AG08395 (cell line): ENCODE results near the gene MYH10.
"Not testable (repeated sequence)": the region's sequence is repeated elsewhere in the genome, so short reads cannot be mapped to it uniquely, and the experiment has no call there.

Experiments used
- DNase-seq: peaks from one replicate; pipeline ENCODE4 v3.0.0; 2012; ENCODE audit warnings: mixed read lengths, low spot score

MYH10 gene

GRCh38 chr17:8630227-8630801, at the start of gene MYH10:
TSS of gene MYH10 (minus strand) at chr17:8630725. CDS start at chr17:8623246, 7,479 bp downstream.
- DNase-seq = no peak

GRCh38 chr17:8679126-8679525, 48.6 kb upstream of the MYH10 start:
- DNase-seq = no peak

DNA sequence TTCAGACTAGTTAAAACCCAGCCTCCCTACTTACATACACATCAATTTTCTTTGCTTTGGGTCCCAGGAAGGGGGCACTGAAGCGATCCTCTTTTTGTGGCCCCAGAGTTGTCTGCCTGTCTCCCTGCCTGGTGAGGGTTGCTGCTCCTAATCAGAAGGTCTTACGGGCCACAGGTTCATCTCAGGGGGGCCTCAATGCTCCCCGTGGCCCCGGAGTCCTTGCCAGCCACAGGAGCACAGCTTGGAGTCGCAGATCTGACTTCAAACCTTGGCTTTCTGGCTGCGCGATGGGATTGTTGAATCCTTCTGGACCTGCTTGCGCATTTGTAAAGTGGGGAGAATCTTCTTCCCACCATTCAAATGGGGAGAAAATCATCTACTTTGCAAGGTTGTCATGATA, 44.8 kb upstream of the MYH10 start:
- no peak for DNase-seq

DNA sequence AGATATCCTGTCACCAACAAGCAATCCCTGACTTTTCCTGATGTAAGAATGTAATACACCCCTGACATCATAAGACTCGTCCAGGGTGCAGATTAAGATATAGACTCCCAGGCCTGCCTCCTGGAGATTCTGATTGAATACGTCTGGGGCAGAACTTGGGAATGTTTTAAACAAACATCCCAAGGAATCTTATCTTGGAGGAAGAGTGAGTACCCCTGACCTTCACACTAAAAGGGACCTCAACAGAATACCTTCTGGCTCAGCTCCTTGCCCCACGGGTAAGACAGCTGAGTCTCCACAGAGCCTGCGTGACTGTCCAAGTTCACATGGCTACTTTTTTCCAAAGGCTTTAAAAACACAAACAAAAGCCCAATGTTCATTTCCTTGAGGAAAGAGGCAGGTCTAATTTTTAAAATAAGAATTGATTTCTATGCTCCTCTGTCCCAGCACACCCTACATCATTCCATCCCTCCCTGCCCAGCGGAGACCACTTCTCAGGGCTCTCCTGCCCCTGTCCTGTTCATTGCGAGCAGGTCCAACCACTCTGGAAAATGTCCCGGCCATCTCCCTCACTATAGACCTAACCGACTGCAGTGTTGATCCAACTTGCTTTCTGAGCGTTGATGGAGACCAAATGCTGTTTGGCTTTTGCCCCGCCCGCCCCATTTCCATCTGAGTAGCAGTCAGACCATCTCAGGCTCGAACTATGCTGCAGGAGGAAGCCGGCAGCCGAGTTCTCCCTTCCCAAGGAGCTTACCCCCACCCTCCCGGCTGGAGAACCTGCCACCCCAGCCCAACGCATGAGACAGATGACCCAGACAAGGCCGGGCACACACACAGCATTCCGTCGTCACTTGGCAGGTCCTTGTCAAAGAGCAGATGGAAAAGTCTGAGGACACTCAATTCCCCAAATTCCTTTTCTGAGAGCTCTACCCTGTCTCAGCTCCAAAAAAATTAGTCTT, 44.1 kb upstream of the MYH10 start:
- DNase-seq = peak; percentile 38

DNA sequence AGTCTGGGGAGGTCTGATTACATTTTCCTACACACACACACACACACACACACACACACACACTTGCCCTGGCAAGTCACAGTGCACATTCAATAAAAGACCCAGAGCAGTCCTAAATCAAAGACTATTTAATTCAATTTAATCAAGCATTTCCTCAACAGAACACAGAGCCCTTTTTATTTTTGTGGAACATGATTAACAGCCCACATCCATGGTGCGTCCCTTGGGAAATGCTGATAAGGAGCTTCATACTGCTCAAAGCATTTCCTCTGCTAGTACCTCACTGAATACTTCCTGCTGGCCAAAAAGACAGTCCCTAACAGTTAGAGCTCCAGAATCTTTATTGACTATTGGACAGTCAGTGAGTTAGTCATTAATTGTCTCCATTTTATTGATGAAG, 43.1 kb upstream of the MYH10 start:
- peak; percentile 43 for DNase-seq

- DNase-seq = no peak
Measured at GRCh38 chr17:8672326-8672725, 41.8 kb upstream of the MYH10 start.

DNA sequence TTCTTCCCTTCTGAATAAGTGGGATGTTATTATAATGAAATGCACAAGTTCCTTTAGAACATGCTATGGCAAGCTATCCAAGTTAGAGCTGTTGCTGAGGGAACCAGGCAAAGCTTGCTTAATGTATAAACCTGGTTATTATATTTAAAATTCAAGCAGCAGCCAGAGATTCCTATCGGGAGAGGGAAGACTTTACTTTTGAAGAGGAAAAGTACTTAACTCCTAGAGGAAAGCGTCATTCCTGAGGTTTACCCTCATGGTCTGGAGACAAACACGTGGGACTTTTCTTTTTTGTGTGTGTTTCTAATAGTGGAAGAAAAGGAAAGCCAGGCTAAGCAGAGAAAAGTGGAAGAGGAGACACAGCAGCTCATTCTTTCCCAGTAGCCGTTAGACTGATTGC, 39.9 kb upstream of the MYH10 start:
- DNase-seq = no peak

GRCh38 chr17:8668176-8668740, 37.7 kb upstream of the MYH10 start:
- DNase-seq = no peak

DNA sequence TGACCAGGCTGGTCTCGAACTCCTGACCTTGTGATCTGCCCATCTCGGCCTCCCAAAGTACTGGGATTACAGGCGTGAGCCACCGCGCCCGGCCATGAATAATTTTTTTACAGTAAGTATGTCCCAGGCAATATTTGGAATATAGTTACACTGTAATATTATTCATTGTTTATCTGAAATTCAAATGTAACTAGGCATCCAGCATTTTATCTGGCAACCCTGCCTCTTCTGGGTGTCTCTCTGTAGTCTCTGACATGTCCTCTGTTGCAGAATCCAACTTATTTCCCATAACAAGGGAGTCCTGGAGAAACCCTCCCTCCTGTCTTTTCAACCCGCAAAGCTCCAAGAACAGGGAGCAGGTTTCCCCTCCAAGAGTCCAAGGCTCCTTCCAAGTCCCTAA, 36.9 kb upstream of the MYH10 start:
- DNase-seq = no peak

- no peak for DNase-seq
Measured at GRCh38 chr17:8665684-8666083, 35.2 kb upstream of the MYH10 start.

DNA sequence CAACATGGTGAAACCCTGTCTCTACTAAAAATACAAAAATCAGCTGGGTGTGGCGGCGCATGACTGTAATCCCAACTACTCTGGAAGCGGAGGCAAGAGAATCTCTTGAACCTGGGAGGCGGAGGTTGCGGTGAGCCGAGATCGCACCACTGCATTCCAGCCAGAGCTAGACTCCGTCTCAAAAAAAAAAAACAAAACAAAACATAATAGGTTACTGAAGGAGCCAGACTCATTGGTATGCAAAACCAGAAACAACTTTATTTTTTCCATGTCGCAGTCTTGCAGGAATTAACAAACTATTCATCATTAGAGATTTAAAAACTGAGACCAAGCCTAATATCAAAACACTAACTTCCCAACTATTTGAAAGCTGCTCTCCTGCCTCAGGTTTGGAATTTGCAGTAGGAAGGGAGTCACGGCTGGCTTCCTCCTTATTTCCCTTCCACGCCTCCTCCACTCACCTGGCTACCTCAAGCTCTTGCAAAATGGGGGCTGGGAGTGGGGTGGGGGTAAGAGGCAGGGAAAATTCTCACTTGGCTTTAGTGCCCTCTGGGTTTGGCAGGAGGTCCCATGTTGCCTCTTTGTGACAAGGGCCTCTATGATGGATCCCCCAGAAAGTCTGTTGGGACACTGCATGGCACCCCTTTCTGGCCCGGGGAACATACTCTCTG, 34.1 kb upstream of the MYH10 start:
- DNase-seq = no peak

- no peak for DNase-seq
Measured at GRCh38 chr17:8662973-8663372, 32.4 kb upstream of the MYH10 start.

- no peak for DNase-seq
Measured at GRCh38 chr17:8662076-8662831, 31.7 kb upstream of the MYH10 start.

DNA sequence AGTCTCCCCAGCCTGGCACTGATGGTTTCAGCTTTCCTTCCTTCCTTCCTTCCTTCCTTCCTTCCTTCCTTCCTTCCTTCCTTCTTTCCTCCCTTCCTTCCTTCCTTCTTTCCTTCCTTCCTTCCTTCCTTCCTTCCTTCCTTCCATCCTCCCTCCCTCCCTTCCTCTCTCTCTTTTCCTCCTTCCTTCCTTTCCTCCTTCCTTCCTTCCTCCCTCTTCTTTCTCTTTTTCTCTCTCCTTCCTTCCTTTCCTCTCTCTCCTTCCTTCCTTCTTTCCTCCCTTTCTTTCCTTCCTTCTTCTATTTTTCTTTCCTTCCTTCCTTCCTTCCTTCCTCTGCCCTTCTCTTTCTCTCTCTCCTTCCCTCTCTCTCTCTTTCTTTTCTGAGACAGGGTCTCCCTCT, 30.2 kb upstream of the MYH10 start:
- DNase-seq = not testable (repeated sequence)

GRCh38 chr17:8659758-8660410, 29.4 kb upstream of the MYH10 start:
- no peak for DNase-seq

- DNase-seq = no peak
Measured at GRCh38 chr17:8658810-8659209, 28.3 kb upstream of the MYH10 start.

GRCh38 chr17:8656693-8657092, 26.2 kb upstream of the MYH10 start:
- no peak for DNase-seq

DNA sequence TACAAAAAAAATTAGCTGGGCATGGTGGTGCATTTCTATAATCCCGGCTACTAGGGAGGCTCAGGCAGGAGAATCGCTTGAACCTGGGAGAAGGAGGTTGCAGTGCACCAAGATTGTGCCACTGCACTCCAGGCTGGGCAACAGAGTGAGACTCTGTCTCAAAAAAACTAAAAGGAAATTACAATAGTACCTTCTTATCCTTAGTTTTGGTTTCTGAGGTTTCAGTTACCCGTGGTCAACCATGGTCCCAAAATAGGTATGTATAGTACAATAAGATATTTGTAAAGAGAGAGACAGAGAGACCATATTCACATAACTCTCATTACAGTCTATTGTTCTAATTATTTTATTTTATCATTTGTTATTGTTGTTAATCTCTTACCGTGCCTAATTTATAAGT, 24.3 kb upstream of the MYH10 start:
- no peak for DNase-seq

DNA sequence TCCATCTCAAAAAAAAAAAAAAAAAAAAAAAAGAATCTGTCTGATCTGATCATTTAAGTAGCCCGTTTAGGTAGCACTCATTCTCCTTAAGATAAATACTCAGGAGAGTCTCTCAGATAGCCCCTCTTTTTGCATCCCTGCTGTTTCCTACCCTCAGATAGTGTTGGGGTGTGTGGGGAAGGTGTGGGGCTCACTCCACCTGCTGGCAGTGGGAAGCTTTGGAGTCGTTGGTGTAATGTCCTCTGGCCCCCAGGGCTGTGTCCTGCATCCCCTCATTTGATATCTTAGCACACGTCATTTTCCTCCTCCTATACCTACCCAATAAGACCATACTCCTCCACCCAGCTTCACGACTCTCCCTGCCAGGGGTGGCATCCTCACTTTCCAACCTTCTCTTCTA, 20.5 kb upstream of the MYH10 start:
- no peak for DNase-seq

DNA sequence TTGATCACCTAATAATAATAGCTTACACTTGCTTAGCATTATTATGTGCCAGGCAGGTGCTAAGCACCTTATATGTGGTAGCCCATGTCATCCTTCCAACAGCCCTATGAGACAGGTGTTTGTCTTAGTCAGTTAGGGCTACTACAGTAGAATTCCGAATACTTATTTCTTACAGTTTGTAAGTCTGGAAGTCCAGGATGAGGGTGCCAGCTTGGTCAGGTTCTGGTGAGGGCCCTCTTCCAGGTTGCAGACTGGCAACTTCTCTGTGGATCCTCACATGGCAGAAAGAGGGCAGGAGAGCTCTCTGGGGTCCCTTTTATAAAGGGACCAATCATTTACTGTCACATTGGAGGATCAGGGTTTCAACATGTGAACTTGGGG, 19.6 kb upstream of the MYH10 start:
- DNase-seq = no peak
